ENCODE results near the gene LACTB. TPM values are rescaled to one million over a fixed set of nuclear protein-coding genes. Genes with fewer than 3 reads are reported as not detected.

Gene LACTB
- total RNA-seq, 4 donors from 2014 or later: 13.6 to 25.0 (median 19.4) TPM

DNA sequence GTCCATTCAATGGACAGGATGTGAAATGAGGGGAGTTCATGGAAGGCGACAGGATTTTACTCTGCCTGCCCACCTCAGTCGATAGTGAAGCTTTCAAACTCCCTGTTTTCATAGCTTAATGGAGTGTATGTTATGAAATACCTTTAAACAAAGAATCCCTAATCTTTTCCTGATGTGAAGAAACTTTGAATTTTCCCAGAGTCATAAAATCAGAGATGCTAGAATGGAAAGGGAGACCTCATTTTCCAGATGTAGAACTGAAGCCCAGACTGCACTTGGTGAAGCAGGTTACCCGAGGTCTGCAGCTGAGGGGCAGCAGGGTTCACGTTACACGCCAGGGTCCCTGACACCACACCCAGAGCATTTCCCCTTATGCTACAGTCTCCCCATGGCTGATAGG lies 34.7 kb upstream of the LACTB start:
- TF ChIP-seq POLR2A (IDR thresholded peaks at IDR 0.05): no peak
- TF ChIP-seq, protein P1, sequence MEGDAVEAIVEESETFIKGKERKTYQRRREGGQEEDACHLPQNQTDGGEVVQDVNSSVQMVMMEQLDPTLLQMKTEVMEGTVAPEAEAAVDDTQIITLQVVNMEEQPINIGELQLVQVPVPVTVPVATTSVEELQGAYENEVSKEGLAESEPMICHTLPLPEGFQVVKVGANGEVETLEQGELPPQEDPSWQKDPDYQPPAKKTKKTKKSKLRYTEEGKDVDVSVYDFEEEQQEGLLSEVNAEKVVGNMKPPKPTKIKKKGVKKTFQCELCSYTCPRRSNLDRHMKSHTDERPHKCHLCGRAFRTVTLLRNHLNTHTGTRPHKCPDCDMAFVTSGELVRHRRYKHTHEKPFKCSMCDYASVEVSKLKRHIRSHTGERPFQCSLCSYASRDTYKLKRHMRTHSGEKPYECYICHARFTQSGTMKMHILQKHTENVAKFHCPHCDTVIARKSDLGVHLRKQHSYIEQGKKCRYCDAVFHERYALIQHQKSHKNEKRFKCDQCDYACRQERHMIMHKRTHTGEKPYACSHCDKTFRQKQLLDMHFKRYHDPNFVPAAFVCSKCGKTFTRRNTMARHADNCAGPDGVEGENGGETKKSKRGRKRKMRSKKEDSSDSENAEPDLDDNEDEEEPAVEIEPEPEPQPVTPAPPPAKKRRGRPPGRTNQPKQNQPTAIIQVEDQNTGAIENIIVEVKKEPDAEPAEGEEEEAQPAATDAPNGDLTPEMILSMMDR (IDR thresholded peaks at IDR 0.05): no peak
- no peak overlapping the region for H3K4me3 ChIP-seq (ENCODE audit: low read depth, poor library complexity, severe bottlenecking)
- DNase-seq (ENCODE audit: low spot score in 2 of 2): no peak
- intact Hi-C loops (cut with DNase I; ENCODE audit: low total_unique reads): no loop called here
- 54 to 61% methylated on average over 5 of the region's 5 CpGs for WGBS, 2 donors

DNA sequence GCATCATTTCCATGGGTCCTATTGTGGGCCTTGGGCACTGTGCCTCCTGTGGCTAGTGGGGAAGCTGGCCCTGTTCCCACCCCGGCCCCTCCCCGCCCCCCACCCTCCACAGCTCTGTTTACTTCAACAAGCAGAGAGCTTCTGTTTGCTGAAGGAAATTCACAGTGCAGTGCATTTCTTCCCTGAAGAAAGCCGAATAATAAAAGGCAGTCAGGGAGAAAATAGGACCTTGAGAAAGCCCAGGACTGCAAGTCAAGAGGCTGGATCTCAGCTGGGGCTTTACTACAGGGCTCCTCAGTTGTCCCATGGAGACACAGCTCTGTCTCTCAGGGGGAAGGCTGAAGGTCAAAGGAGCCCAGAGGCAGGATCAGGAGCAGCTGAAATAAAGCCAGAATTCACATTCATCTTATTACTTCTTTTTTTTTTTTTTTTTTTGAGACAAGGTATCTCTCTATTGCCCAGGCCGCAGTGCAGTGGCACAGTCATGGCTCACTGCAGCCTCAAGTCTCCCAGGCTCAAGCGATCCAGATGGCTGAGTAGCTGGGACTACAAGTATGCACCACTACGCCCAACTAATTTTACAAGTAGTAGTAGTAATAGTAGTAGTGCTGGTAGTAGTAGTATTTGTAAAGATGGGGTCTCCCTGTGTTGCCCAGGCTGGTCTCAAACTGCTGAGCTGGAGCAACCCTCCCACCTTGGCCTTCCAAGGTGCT lies 33.0 kb upstream of the LACTB start:
- intact Hi-C loops (cut with DNase I; ENCODE audit: low total_unique reads): no loop called here
- H3K4me3 ChIP-seq (ENCODE audit: low read depth, poor library complexity, severe bottlenecking): no peak overlapping the region
- DNase-seq (ENCODE audit: low spot score in 2 of 2): peak in 1 of 2 donors; percentile 66
- TF ChIP-seq POLR2A (IDR thresholded peaks at IDR 0.05): no peak
- TF ChIP-seq, protein P1 (IDR thresholded peaks at IDR 0.05): no peak
- 73 to 74% methylated on average over 6 of the region's 6 CpGs for WGBS, 2 donors

- 52 to 65% methylated on average over 6 of the region's 6 CpGs for WGBS, 2 donors
- intact Hi-C loops (cut with DNase I; ENCODE audit: low total_unique reads): loop anchor here (10.0 kb wide), 3 partner anchors 245 to 1215 kb away; no protein-coding TSS in a partner anchor
- DNase-seq (ENCODE audit: low spot score in 2 of 2): peak in 1 of 2 donors; percentile 85
- H3K4me3 ChIP-seq (ENCODE audit: low read depth, poor library complexity, severe bottlenecking): no peak overlapping the region
- no peak for TF ChIP-seq POLR2A (IDR thresholded peaks at IDR 0.05)
- TF ChIP-seq, protein P1 (IDR thresholded peaks at IDR 0.05): no peak
Observed at GRCh38 chr15:63089260-63090043, 32.2 kb upstream of the LACTB start.

- no peak for TF ChIP-seq POLR2A (IDR thresholded peaks at IDR 0.05)
- TF ChIP-seq, protein P1 (IDR thresholded peaks at IDR 0.05): no peak
- 92 to 95% methylated on average over 9 of the region's 9 CpGs for WGBS, 2 donors
- no peak overlapping the region for H3K4me3 ChIP-seq (ENCODE audit: low read depth, poor library complexity, severe bottlenecking)
- peak in 1 of 2 donors; percentile 61 for DNase-seq (ENCODE audit: low spot score in 2 of 2)
- intact Hi-C loops (cut with DNase I; ENCODE audit: low total_unique reads): loop anchor here (10.0 kb wide), 3 partner anchors 246 to 1216 kb away; no protein-coding TSS in a partner anchor
Observed at GRCh38 chr15:63090472-63090871, 31.2 kb upstream of the LACTB start.

GRCh38 chr15:63090887-63091286 lies 30.8 kb upstream of the LACTB start:
- no peak overlapping the region for H3K4me3 ChIP-seq (ENCODE audit: low read depth, poor library complexity, severe bottlenecking)
- 87 to 94% methylated on average over 10 of the region's 10 CpGs for WGBS, 2 donors
- peak in 1 of 2 donors; percentile 80 for DNase-seq (ENCODE audit: low spot score in 2 of 2)
- intact Hi-C loops (cut with DNase I; ENCODE audit: low total_unique reads): loop anchor here (10.0 kb wide), 3 partner anchors 246 to 1216 kb away; no protein-coding TSS in a partner anchor
- TF ChIP-seq, protein P1 (IDR thresholded peaks at IDR 0.05): no peak
- no peak for TF ChIP-seq POLR2A (IDR thresholded peaks at IDR 0.05)
